ENCODE results near the gene SEMA3B. TPM values are rescaled to one million over a fixed set of nuclear protein-coding genes. Genes with fewer than 3 reads are reported as not detected.
"Not testable (repeated sequence)": the region's sequence is repeated elsewhere in the genome, so short reads cannot be mapped to it uniquely, and the experiment has no call there.

Gene SEMA3B
- total and polyA plus RNA-seq, 5 donors from 2014 or later: 1.7 TPM; not detected in 4

- Histone ChIP-seq H3K27me3 (ENCODE audit: control insufficient read depth, insufficient read depth, low read length) (peaks cover 8% of the 10 kb centered on the region), H3K4me1 (ENCODE audit: control insufficient read depth, insufficient read depth, low read length, poor library complexity, severe bottlenecking) (peaks cover 29% of the 10 kb centered on the region), H3K27ac (ENCODE audit: insufficient read depth, low read length, poor library complexity, severe bottlenecking) (no peak overlapping the region), H3K9me3 (ENCODE audit: control insufficient read depth in 2 of 2, low read length in 2 of 2) (no peaks in the 10 kb centered on the region), H3K4me3 (ENCODE audit: low read depth, low read length) (no peak overlapping the region), H3K36me3 (ENCODE audit: control insufficient read depth, insufficient read depth, low read length) (no peaks in the 10 kb centered on the region)
- Mint-ChIP-seq H3K27ac (no peak overlapping the region), H3K4me1 (peaks cover 0 to 28% (median 13%) of the 10 kb centered on the region in 4 donors), H3K36me3 (no peaks in the 10 kb centered on the region), H3K4me3 (peak overlapping the region in 3 of 4 donors; percentile 53 to 91 (median 61)), H3K9me3 (peaks cover 0 to 2% (median 0%) of the 10 kb centered on the region in 7 donors), H3K27me3 (peaks cover 55% of the 10 kb centered on the region)
- DNase-seq: no peak
- ATAC-seq (ENCODE audit: low read depth in 2 of 2): no peak
Measured at GRCh38 chr3:50275141-50275995, 6.4 kb downstream of the SEMA3B start.

DNA sequence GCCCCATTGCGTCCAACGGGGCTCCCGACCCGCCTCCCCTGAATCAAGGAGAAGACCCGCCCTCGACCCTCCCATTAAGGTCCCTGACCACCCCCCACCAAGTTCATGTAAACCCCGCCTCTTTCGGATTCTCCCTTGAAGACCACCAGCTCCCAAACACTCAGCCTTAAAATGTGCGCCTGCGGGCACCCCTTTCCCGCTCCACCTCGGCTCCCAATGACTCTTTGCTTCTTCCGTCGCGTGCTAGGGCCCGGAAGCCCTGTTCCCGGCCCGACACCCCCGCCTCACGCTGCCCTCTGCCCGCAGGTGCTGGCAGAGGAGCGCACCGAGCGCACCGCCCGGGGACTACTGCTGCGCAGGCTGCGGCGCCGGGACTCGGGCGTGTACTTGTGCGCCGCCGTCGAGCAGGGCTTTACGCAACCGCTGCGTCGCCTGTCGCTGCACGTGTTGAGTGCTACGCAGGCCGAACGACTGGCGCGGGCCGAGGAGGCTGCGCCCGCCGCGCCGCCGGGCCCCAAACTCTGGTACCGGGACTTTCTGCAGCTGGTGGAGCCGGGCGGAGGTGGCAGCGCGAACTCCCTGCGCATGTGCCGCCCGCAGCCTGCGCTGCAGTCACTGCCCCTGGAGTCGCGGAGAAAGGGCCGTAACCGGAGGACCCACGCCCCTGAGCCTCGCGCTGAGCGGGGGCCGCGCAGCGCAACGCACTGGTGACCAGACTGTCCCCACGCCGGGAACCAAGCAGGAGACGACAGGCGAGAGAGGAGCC is 7.2 kb downstream of the SEMA3B start:
- DNase-seq: peak in 1 of 3 donors; percentile 55
- no peak for ATAC-seq (ENCODE audit: low read depth in 2 of 2)
- H3K27me3 Mint-ChIP-seq: peaks cover 55% of the 10 kb centered on the region
- peaks cover 0 to 2% (median 0%) of the 10 kb centered on the region in 7 donors for H3K9me3 Mint-ChIP-seq
- peaks cover 29% of the 10 kb centered on the region for H3K4me1 ChIP-seq (ENCODE audit: control insufficient read depth, insufficient read depth, low read length, poor library complexity, severe bottlenecking)
- no peak overlapping the region for H3K4me3 ChIP-seq (ENCODE audit: low read depth, low read length)
- H3K27me3 ChIP-seq (ENCODE audit: control insufficient read depth, insufficient read depth, low read length): peaks cover 8% of the 10 kb centered on the region
- H3K36me3 Mint-ChIP-seq: no peaks in the 10 kb centered on the region
- no peaks in the 10 kb centered on the region for H3K9me3 ChIP-seq (ENCODE audit: control insufficient read depth in 2 of 2, low read length in 2 of 2)
- no peak overlapping the region for H3K27ac ChIP-seq (ENCODE audit: insufficient read depth, low read length, poor library complexity, severe bottlenecking)
- H3K4me1 Mint-ChIP-seq: peaks cover 0 to 28% (median 13%) of the 10 kb centered on the region in 4 donors
- H3K36me3 ChIP-seq (ENCODE audit: control insufficient read depth, insufficient read depth, low read length): no peaks in the 10 kb centered on the region
- H3K4me3 Mint-ChIP-seq: peak overlapping the region in 3 of 4 donors; percentile 50 to 58 (median 53)
- H3K27ac Mint-ChIP-seq: no peak overlapping the region

- no peak overlapping the region for H3K27ac Mint-ChIP-seq
- H3K4me1 Mint-ChIP-seq: peaks cover 0 to 28% (median 12%) of the 10 kb centered on the region in 4 donors
- peaks cover 0 to 2% (median 0%) of the 10 kb centered on the region in 7 donors for H3K9me3 Mint-ChIP-seq
- no peak overlapping the region for H3K27ac ChIP-seq (ENCODE audit: insufficient read depth, low read length, poor library complexity, severe bottlenecking)
- no peak for ATAC-seq (ENCODE audit: low read depth in 2 of 2)
- peaks cover 49% of the 10 kb centered on the region for H3K27me3 Mint-ChIP-seq
- H3K4me3 Mint-ChIP-seq: no peak overlapping the region
- peaks cover 29% of the 10 kb centered on the region for H3K4me1 ChIP-seq (ENCODE audit: control insufficient read depth, insufficient read depth, low read length, poor library complexity, severe bottlenecking)
- no peaks in the 10 kb centered on the region for H3K9me3 ChIP-seq (ENCODE audit: control insufficient read depth in 2 of 2, low read length in 2 of 2)
- no peak for DNase-seq
- peaks cover 8% of the 10 kb centered on the region for H3K27me3 ChIP-seq (ENCODE audit: control insufficient read depth, insufficient read depth, low read length)
- H3K36me3 Mint-ChIP-seq: no peaks in the 10 kb centered on the region
- no peak overlapping the region for H3K4me3 ChIP-seq (ENCODE audit: low read depth, low read length)
- H3K36me3 ChIP-seq (ENCODE audit: control insufficient read depth, insufficient read depth, low read length): no peaks in the 10 kb centered on the region
Measured at GRCh38 chr3:50276762-50277101, 7.8 kb downstream of the SEMA3B start.

DNA sequence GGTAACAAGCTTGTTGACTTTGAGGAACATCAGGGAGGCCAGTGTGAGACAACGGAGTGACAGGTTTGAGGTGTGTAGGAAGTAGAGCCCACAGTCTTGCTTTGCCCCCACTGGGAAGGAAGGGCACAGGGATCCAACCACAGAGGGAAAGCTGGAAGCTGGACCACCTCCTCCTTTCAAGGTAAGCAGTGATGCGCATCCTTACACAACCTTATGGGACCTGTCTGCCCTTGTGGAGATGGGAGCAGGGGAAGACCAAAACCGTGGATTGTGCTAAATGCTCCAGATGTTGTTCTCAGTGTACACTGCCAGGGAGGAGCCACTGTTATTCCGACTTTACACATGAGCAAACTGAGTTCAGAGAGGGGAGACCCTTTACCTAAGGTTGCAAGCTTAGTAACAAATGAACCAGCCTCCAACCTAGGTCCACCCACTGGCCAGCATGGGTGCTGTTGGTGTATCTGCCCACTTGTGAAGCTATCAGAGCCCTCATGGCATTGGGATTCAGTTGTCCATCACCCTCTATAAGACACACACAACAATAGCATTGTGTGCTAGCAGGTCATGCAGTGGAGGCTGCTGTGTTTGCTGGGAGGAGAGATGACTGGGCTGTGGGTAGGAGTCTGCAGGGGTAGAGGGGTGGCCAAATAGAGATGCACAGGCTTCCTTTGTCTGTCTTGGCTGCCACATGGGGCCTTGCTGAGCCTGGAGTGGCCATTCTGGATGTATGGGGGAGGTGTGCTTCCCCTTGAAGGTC is 9.4 kb downstream of the SEMA3B start:
- peaks cover 25% of the 10 kb centered on the region for H3K4me1 ChIP-seq (ENCODE audit: control insufficient read depth, insufficient read depth, low read length, poor library complexity, severe bottlenecking)
- Mint-ChIP-seq H3K27me3 (peaks cover 38% of the 10 kb centered on the region), H3K4me3 (no peak overlapping the region), H3K9me3 (no peaks in the 10 kb centered on the region), H3K4me1 (peaks cover 0 to 22% (median 7%) of the 10 kb centered on the region in 4 donors), H3K27ac (no peak overlapping the region), H3K36me3 (no peaks in the 10 kb centered on the region)
- H3K4me3 ChIP-seq (ENCODE audit: low read depth, low read length): no peak overlapping the region
- no peaks in the 10 kb centered on the region for H3K9me3 ChIP-seq (ENCODE audit: control insufficient read depth in 2 of 2, low read length in 2 of 2)
- H3K27me3 ChIP-seq (ENCODE audit: control insufficient read depth, insufficient read depth, low read length): peaks cover 8% of the 10 kb centered on the region
- DNase-seq (no peak), ATAC-seq (ENCODE audit: low read depth in 2 of 2) (no peak)
- H3K27ac ChIP-seq (ENCODE audit: insufficient read depth, low read length, poor library complexity, severe bottlenecking): no peak overlapping the region
- H3K36me3 ChIP-seq (ENCODE audit: control insufficient read depth, insufficient read depth, low read length): no peaks in the 10 kb centered on the region

GRCh38 chr3:50278880-50279224 is 9.9 kb downstream of the SEMA3B start, which contains the start of gene LSMEM2:
LSMEM2 (plus strand) TSS chr3:50279087; CDS start chr3:50279114, 27 bp downstream.
- peaks cover 22% of the 10 kb centered on the region for H3K4me1 ChIP-seq (ENCODE audit: control insufficient read depth, insufficient read depth, low read length, poor library complexity, severe bottlenecking)
- Mint-ChIP-seq H3K9me3 (no peaks in the 10 kb centered on the region), H3K27ac (no peak within 1 kb of the TSS), H3K4me3 (no peak within 1 kb of the TSS), H3K27me3 (peaks cover 37% of the 10 kb centered on the region), H3K36me3 (no peaks in the 10 kb centered on the region), H3K4me1 (peaks cover 0 to 20% (median 7%) of the 10 kb centered on the region in 4 donors)
- DNase-seq (no peak), ATAC-seq (ENCODE audit: low read depth in 2 of 2) (no peak)
- H3K4me3 ChIP-seq (ENCODE audit: low read depth, low read length): no peak within 1 kb of the TSS
- no peak within 1 kb of the TSS for H3K27ac ChIP-seq (ENCODE audit: insufficient read depth, low read length, poor library complexity, severe bottlenecking)
- H3K27me3 ChIP-seq (ENCODE audit: control insufficient read depth, insufficient read depth, low read length): peaks cover 8% of the 10 kb centered on the region
- no peaks in the 10 kb centered on the region for H3K9me3 ChIP-seq (ENCODE audit: control insufficient read depth in 2 of 2, low read length in 2 of 2)
- H3K36me3 ChIP-seq (ENCODE audit: control insufficient read depth, insufficient read depth, low read length): no peaks in the 10 kb centered on the region

DNA sequence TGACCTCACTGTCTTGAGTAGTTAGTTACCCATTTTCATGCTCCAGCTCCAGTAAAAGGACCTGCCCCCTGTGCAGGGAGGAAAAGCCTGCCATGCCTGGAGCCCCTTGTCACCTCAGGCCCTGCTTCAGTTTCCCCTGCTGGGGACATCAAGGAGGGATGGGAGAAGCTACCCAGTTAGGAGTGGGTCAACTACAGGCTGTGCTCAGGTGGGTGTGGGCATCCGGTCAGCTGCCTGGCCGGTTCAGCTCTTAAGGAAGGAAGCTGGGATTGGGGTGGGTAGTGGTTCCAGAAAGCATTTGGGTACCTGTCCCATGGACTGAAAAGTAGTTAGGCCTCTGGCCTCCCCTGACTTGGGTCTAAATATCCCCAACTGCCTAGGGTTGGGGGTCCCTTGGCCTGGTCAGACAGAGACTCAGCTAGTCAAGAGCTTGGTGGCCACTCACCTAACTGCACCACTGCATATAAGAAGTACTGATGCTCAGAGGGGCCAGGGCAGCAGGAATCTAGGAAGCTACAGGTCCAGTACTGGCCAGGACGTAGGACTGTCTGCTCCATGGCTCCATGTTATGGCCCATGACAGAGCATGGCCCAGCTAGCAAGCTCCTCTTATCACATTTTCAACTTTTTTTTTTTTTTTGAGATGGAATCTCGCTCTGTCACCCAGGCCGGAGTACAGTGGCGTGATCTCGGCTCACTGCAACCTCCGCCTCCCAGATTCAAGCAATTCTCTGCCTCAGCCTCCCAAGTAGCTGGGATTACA is 10.5 kb downstream of the SEMA3B start:
- no peaks in the 10 kb centered on the region for H3K9me3 ChIP-seq (ENCODE audit: control insufficient read depth in 2 of 2, low read length in 2 of 2)
- peaks cover 5% of the 10 kb centered on the region for H3K27me3 ChIP-seq (ENCODE audit: control insufficient read depth, insufficient read depth, low read length)
- no peak overlapping the region for H3K27ac ChIP-seq (ENCODE audit: insufficient read depth, low read length, poor library complexity, severe bottlenecking)
- DNase-seq (no peak), ATAC-seq (ENCODE audit: low read depth in 2 of 2) (no peak)
- H3K36me3 ChIP-seq (ENCODE audit: control insufficient read depth, insufficient read depth, low read length): no peaks in the 10 kb centered on the region
- H3K27me3 Mint-ChIP-seq: peaks cover 31% of the 10 kb centered on the region
- H3K27ac Mint-ChIP-seq: no peak overlapping the region
- H3K4me3 ChIP-seq (ENCODE audit: low read depth, low read length): no peak overlapping the region
- no peaks in the 10 kb centered on the region for H3K9me3 Mint-ChIP-seq
- no peaks in the 10 kb centered on the region for H3K36me3 Mint-ChIP-seq
- peaks cover 16% of the 10 kb centered on the region for H3K4me1 ChIP-seq (ENCODE audit: control insufficient read depth, insufficient read depth, low read length, poor library complexity, severe bottlenecking)
- peaks cover 0 to 16% (median 2%) of the 10 kb centered on the region in 4 donors for H3K4me1 Mint-ChIP-seq
- H3K4me3 Mint-ChIP-seq: no peak overlapping the region

DNA sequence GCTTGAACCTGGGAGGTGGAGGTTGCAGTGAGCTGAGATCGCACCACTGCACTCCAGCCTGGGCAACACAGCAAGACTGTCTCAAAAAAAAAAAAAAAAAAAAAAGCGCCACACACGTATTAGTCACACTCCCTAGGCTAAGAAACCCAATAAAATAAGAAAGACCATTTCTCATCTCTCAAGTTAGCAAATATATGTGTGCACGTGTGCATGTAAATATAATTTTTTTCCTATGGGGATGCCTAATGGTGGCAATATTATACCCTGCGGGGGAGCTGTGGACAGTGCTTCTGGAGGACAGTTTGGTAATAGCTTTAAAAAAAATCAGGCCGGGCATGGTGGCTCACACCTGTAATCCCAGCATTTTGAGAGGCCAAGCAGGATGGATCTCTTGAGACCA is 15.2 kb downstream of the SEMA3B start:
- H3K4me3 Mint-ChIP-seq; H3K27ac Mint-ChIP-seq; H3K27ac ChIP-seq (ENCODE audit: insufficient read depth, low read length, poor library complexity, severe bottlenecking); H3K36me3 Mint-ChIP-seq; H3K4me3 ChIP-seq (ENCODE audit: low read depth, low read length); H3K27me3 Mint-ChIP-seq; H3K9me3 ChIP-seq (ENCODE audit: control insufficient read depth in 2 of 2, low read length in 2 of 2); DNase-seq; ATAC-seq (ENCODE audit: low read depth in 2 of 2); H3K4me1 ChIP-seq (ENCODE audit: control insufficient read depth, insufficient read depth, low read length, poor library complexity, severe bottlenecking); H3K27me3 ChIP-seq (ENCODE audit: control insufficient read depth, insufficient read depth, low read length); H3K4me1 Mint-ChIP-seq; H3K9me3 Mint-ChIP-seq: not testable (repeated sequence)
- peaks cover 21% of the 10 kb centered on the region for H3K36me3 ChIP-seq (ENCODE audit: control insufficient read depth, insufficient read depth, low read length)

Data from CD4-positive, CD25-positive, alpha-beta regulatory T cell (primary cell).